Left cardiac atrium (tissue), 2 donors: ENCODE measurements around the gene SPG11. TPM values are rescaled to one million over a fixed set of nuclear protein-coding genes. Genes with fewer than 3 reads are reported as not detected.

ENCODE experiments used
- total RNA-seq, 2 donors: library from RNA; stranded (reverse); fragmentation: NEBNext Ultra II Directional; extraction: Animal tissue kit (Norgen Biotek cat#: 25700); gene quantifications; one replicate each; pipeline ENCODE4 v1.2.1, GENCODE V29; 2021
- donor health status: DM: no; HTN: yes; CAD: no; lungs with severe emphysema.
- donor health status: DM: yes; HTN: yes; CAD: no.

Gene SPG11
- total RNA-seq, 2 donors from 2014 or later = 42.9 to 46.7 TPM

Other genes starting within 250 kb of the SPG11 start
- 10 to 100 TPM; 19.4 to 26.9 TPM for gene CTDSPL2, start 236.0 kb downstream of the SPG11 start, total RNA-seq
- 10 to 100 TPM; 59.3 to 77.0 TPM for gene EIF3J, start 126.5 kb downstream of the SPG11 start, total RNA-seq
- 1 to 10 TPM; 4.8 to 6.8 TPM for gene PATL2, start 47.7 kb upstream of the SPG11 start, total RNA-seq
- 1,000 to 10,000 TPM; 1,362 to 1,570 TPM for gene B2M, start 47.9 kb upstream of the SPG11 start, total RNA-seq
- 10 to 100 TPM; 50.2 to 56.7 TPM for gene TRIM69, start 72.9 kb upstream of the SPG11 start, total RNA-seq